Kidney (tissue), 14 donors: ENCODE data around the gene SURF2. TPM values are rescaled to one million over a fixed set of nuclear protein-coding genes. Genes with fewer than 3 reads are reported as not detected.

Experiments
- DNase-seq, 5 donors: peaks; one replicate each; pipeline ENCODE4 v3.0.0-alpha.2; 2013 to 2020
- FAIRE-seq: peaks from 2 replicates; lab custom pipeline; 2012; peaks lifted over from hg19 to GRCh38; lab: Jason Lieb, UNC
- H3K27ac ChIP-seq, 2 donors: one replicate each; pipeline ENCODE4 v1.7.0; 2013; ENCODE audit warnings: low read depth in 2 of 2, low read length in 2 of 2, inconsistent platforms in 1 of 2
- H3K27me3 ChIP-seq: one replicate; pipeline ENCODE4 v1.7.1; 2013; ENCODE audit warnings: low read length, inconsistent platforms; ENCODE audit not compliant: control insufficient read depth, insufficient read depth
- H3K36me3 ChIP-seq, 3 donors: one replicate each; pipeline versions ENCODE4 v1.7.0 to v1.7.1; 2013; ENCODE audit warnings: low read length in 3 of 3, control low read depth in 1 of 3, inconsistent platforms in 1 of 3; ENCODE audit not compliant: insufficient read depth in 3 of 3, control insufficient read depth in 2 of 3
- H3K4me1 ChIP-seq, 3 donors: one replicate each; pipeline versions ENCODE4 v1.7.0 to v1.7.1; 2013; ENCODE audit warnings: low read length in 3 of 3, inconsistent platforms in 1 of 3, low read depth in 1 of 3; ENCODE audit not compliant: control insufficient read depth in 2 of 3, insufficient read depth in 2 of 3
- H3K4me3 ChIP-seq, 3 donors: one replicate each; pipeline versions ENCODE4 v1.7.0 to v1.8.1; 2013; ENCODE audit warnings: low read length in 3 of 3, control low read depth in 1 of 3, inconsistent platforms in 1 of 3
- H3K9ac ChIP-seq, 3 donors: one replicate each; pipeline versions ENCODE4 v1.7.0 to v1.7.1; 2013; ENCODE audit warnings: low read length in 3 of 3, control low read depth in 1 of 3, inconsistent platforms in 1 of 3
- H3K9me3 ChIP-seq, 3 donors: one replicate each; pipeline versions ENCODE4 v1.7.0 to v1.7.1; 2013; ENCODE audit warnings: low read length in 3 of 3, control low read depth in 1 of 3, inconsistent platforms in 1 of 3; ENCODE audit not compliant: control insufficient read depth in 2 of 3, insufficient read depth in 1 of 3
- CTCF ChIP-seq: IDR thresholded peaks from 3 replicates; pipeline ENCODE4 v1.5.1; 2012; ENCODE audit warnings: mild to moderate bottlenecking, moderate library complexity, borderline replicate concordance; ENCODE audit not compliant: insufficient read depth; ENCODE audit errors: extremely low read depth
- intact Hi-C: fragments of 100-400 bp; cut with DNase I; formaldehyde crosslinking; loops from one replicate; pipeline ENCODE4 v1.11.1; 2022
- polyA plus RNA-seq: library from polyadenylated mRNA; stranded (reverse); fragments of 350-450 nt; fragmentation: Illumina TruSeq; extraction: RNeasy Lipid Tissue Mini Kit (QIAGEN cat#74804); gene quantifications from one replicate; pipeline ENCODE4 v1.2.3, GENCODE V29; 2014; ENCODE audit warnings: low read depth, low replicate concordance; ENCODE audit not compliant: insufficient read depth
- total RNA-seq: library from RNA; stranded (reverse); fragmentation: NEBNext Ultra II Directional; extraction: Animal tissue kit (Norgen Biotek cat#: 25700); gene quantifications from one replicate; pipeline ENCODE4 v1.2.1, GENCODE V29; 2021
- donor health status: control.
- donor health status: control.
- donor health status: control.
- donor health status: control.
- donor health status: control.
- donor health status: DM: yes; HTN: yes; CAD: no.
- donor health status: Normal renal cell carcinoma (clear cell type).

The SURF2 gene
- total and polyA plus RNA-seq, 2 donors from 2014 or later: 23.5 to 61.2 TPM

DNA sequence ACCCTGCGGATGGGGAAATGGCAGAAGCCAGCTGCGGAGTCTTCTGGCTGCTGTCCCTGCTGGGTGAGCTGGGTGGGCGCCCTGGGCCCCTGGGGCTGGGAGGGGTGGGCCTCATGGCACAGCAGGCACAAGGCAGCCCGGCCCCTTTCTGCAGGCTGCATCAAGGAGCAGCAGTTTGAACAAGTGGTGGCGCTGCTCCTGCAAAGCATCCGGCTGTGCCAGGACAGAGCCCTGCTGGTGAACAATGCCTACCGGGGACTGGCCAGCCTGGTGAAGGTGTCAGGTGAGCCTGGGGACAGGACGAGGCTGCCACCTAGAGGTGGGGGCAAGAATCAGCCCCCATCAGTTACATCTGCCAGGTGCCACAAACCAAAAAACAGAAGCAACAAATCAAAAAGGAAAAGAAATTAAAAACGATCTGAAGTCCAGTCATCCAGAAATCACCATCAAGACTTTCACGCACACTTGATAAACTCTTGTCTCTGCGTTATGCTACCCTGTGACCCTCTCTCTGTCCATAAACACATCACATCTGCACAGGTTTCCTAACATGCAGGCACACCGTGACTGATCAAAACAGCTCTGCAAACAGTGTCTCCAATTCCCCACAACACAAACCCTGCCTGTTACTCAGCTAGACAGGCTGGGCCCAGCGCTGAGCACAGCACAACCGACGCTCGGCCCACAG is 47.6 kb downstream of the SURF2 start:
- FAIRE-seq (no peak), DNase-seq (peak in 1 of 5 donors; percentile 75)
- Histone ChIP-seq H3K27me3 (no peaks in the 10 kb centered on the region), H3K27ac (no peak overlapping the region), H3K9me3 (no peaks in the 10 kb centered on the region), H3K36me3 (peaks cover 0 to 10% (median 7%) of the 10 kb centered on the region in 3 donors), H3K4me3 (no peak overlapping the region), H3K4me1 (no peaks in the 10 kb centered on the region), H3K9ac (no peak overlapping the region)
- peak; percentile 42 for TF ChIP-seq CTCF
- intact Hi-C loops: no loop called here

GRCh38 chr9:133404454-133405002 is 48.2 kb downstream of the SURF2 start:
- FAIRE-seq (no peak), DNase-seq (peak in 1 of 5 donors; percentile 58)
- intact Hi-C loops: loop anchor here (5.0 kb wide), 1 partner anchor 83 kb away; no protein-coding TSS in a partner anchor

DNA sequence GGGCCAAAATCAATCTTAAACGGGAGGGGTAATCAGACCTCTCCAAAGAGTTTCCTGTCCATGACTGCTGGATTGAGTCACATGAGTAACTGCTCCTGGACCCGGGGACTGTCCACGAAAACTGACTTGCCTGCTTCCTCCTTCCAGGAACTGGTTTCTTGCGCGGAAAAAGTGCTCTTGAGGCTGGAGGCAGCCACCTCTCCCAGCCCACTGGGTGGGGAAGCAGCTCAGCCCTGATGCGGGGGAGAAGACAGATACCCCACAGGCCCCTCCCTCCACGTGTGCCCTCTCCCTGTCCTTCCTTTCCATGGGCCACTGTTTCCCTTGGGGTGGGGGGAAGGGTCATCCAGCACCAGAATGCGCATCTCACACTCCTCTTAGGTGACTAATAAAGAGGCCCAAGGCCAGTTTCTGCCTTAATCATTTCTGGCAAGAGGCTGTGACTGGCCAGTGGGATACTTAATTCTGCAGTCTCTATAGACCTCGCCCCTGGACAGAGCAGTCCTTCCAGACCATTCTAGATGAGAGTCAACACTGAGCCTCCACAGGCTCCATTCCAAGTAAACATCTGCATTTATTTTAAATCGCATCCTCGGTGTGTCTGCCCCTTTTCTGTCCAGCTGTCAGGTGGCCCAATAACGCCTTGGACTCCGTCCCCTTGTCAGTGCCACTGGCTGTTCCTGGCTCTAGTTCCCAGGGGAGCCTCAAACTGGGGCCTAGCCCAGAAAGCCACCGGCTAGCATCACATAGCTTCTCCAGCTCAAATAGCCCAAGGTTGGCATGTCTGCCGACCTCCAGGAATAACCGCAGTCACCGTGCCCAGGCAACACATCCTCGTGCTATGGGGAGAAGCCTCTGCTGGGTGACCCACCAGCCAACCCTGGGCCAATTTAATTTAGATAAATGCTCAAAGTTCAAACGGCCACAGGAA is 49.4 kb downstream of the SURF2 start:
- Histone ChIP-seq H3K27ac (no peak overlapping the region), H3K27me3 (no peaks in the 10 kb centered on the region), H3K4me3 (no peak overlapping the region), H3K4me1 (no peaks in the 10 kb centered on the region), H3K9me3 (no peaks in the 10 kb centered on the region), H3K9ac (no peak overlapping the region), H3K36me3 (peaks cover 0 to 17% (median 12%) of the 10 kb centered on the region in 3 donors)
- intact Hi-C loops: loop anchor here (5.0 kb wide), 1 partner anchor 82 kb away; no protein-coding TSS in a partner anchor
- FAIRE-seq (no peak), DNase-seq (peak in 1 of 5 donors; percentile 31)
- no peak for TF ChIP-seq CTCF

More at GRCh38 chr9:133404454-133405002, 48.2 kb downstream of the SURF2 start:
- Histone ChIP-seq H3K4me3 (no peak overlapping the region), H3K27ac (no peak overlapping the region), H3K9ac (no peak overlapping the region), H3K9me3 (no peaks in the 10 kb centered on the region), H3K36me3 (peaks cover 0 to 10% (median 7%) of the 10 kb centered on the region in 3 donors), H3K4me1 (no peaks in the 10 kb centered on the region), H3K27me3 (no peaks in the 10 kb centered on the region)
- no peak for TF ChIP-seq CTCF
